Kidney (tissue), 14 donors: ENCODE results near the gene MYORG. TPM values are rescaled to one million over a fixed set of nuclear protein-coding genes. Genes with fewer than 3 reads are reported as not detected.

Experiments used
- DNase-seq, 5 donors: peaks; one replicate each; pipeline ENCODE4 v3.0.0-alpha.2; 2013 to 2020
- FAIRE-seq: peaks from 2 replicates; lab custom pipeline; 2012; peaks lifted over from hg19 to GRCh38; lab: Jason Lieb, UNC
- H3K27ac ChIP-seq, 2 donors: one replicate each; pipeline ENCODE4 v1.7.0; 2013; ENCODE audit warnings: low read depth in 2 of 2, low read length in 2 of 2, inconsistent platforms in 1 of 2
- H3K27me3 ChIP-seq: one replicate; pipeline ENCODE4 v1.7.1; 2013; ENCODE audit warnings: low read length, inconsistent platforms; ENCODE audit not compliant: control insufficient read depth, insufficient read depth
- H3K36me3 ChIP-seq, 3 donors: one replicate each; pipeline versions ENCODE4 v1.7.0 to v1.7.1; 2013; ENCODE audit warnings: low read length in 3 of 3, control low read depth in 1 of 3, inconsistent platforms in 1 of 3; ENCODE audit not compliant: insufficient read depth in 3 of 3, control insufficient read depth in 2 of 3
- H3K4me1 ChIP-seq, 3 donors: one replicate each; pipeline versions ENCODE4 v1.7.0 to v1.7.1; 2013; ENCODE audit warnings: low read length in 3 of 3, inconsistent platforms in 1 of 3, low read depth in 1 of 3; ENCODE audit not compliant: control insufficient read depth in 2 of 3, insufficient read depth in 2 of 3
- H3K4me3 ChIP-seq, 3 donors: one replicate each; pipeline versions ENCODE4 v1.7.0 to v1.8.1; 2013; ENCODE audit warnings: low read length in 3 of 3, control low read depth in 1 of 3, inconsistent platforms in 1 of 3
- H3K9ac ChIP-seq, 3 donors: one replicate each; pipeline versions ENCODE4 v1.7.0 to v1.7.1; 2013; ENCODE audit warnings: low read length in 3 of 3, control low read depth in 1 of 3, inconsistent platforms in 1 of 3
- H3K9me3 ChIP-seq, 3 donors: one replicate each; pipeline versions ENCODE4 v1.7.0 to v1.7.1; 2013; ENCODE audit warnings: low read length in 3 of 3, control low read depth in 1 of 3, inconsistent platforms in 1 of 3; ENCODE audit not compliant: control insufficient read depth in 2 of 3, insufficient read depth in 1 of 3
- CTCF ChIP-seq: IDR thresholded peaks from 3 replicates; pipeline ENCODE4 v1.5.1; 2012; ENCODE audit warnings: mild to moderate bottlenecking, moderate library complexity, borderline replicate concordance; ENCODE audit not compliant: insufficient read depth; ENCODE audit errors: extremely low read depth
- intact Hi-C: fragments of 100-400 bp; cut with DNase I; formaldehyde crosslinking; loops from one replicate; pipeline ENCODE4 v1.11.1; 2022
- polyA plus RNA-seq: library from polyadenylated mRNA; stranded (reverse); fragments of 350-450 nt; fragmentation: Illumina TruSeq; extraction: RNeasy Lipid Tissue Mini Kit (QIAGEN cat#74804); gene quantifications from one replicate; pipeline ENCODE4 v1.2.3, GENCODE V29; 2014; ENCODE audit warnings: low read depth, low replicate concordance; ENCODE audit not compliant: insufficient read depth
- total RNA-seq: library from RNA; stranded (reverse); fragmentation: NEBNext Ultra II Directional; extraction: Animal tissue kit (Norgen Biotek cat#: 25700); gene quantifications from one replicate; pipeline ENCODE4 v1.2.1, GENCODE V29; 2021
- donor health status: control.
- donor health status: control.
- donor health status: control.
- donor health status: control.
- donor health status: control.
- donor health status: DM: yes; HTN: yes; CAD: no.
- donor health status: Normal renal cell carcinoma (clear cell type).

Gene MYORG
- total and polyA plus RNA-seq, 2 donors from 2014 or later: 8.1 to 13.5 TPM

DNA sequence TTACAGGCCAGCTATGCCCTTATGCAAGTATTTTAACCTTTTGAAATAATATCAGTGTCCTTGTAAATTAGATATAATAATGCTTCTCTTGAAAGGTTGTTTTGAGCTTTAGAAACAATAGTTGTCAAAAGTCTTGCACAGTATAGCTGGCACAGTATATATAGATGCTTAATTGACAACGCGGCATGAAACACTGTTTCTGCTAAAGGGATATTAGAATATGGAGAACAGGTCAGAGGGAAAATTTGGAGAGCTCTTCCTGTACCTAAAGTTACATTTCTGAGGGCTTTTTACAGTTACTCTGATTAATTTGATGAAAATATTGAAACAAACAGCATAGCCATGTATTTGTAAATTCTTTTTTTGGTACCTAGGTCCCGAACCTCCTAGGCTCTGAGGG, 42.9 kb downstream of the MYORG start:
- no peak for FAIRE-seq
- Histone ChIP-seq H3K27ac (no peak overlapping the region), H3K27me3 (no peaks in the 10 kb centered on the region), H3K4me1 (peaks cover 0 to 4% (median 2%) of the 10 kb centered on the region in 3 donors), H3K9me3 (no peaks in the 10 kb centered on the region), H3K4me3 (no peak overlapping the region), H3K36me3 (peaks cover 0 to 3% (median 2%) of the 10 kb centered on the region in 3 donors), H3K9ac (no peak overlapping the region)
- TF ChIP-seq CTCF: no peak
- no peak for DNase-seq
- intact Hi-C loops: no loop called here

GRCh38 chr9:34332076-34332964, 44.4 kb downstream of the MYORG start:
- FAIRE-seq: peak; percentile 21
- H3K4me3 ChIP-seq: no peak overlapping the region
- TF ChIP-seq CTCF: peak; percentile 68
- H3K27ac ChIP-seq: no peak overlapping the region
- intact Hi-C loops: no loop called here
- DNase-seq: peak in 2 of 5 donors; percentile 38 to 65
- H3K36me3 ChIP-seq: no peaks in the 10 kb centered on the region
- H3K4me1 ChIP-seq: peaks cover 0 to 4% (median 2%) of the 10 kb centered on the region in 3 donors
- no peak overlapping the region for H3K9ac ChIP-seq
- no peaks in the 10 kb centered on the region for H3K9me3 ChIP-seq
- no peaks in the 10 kb centered on the region for H3K27me3 ChIP-seq

DNA sequence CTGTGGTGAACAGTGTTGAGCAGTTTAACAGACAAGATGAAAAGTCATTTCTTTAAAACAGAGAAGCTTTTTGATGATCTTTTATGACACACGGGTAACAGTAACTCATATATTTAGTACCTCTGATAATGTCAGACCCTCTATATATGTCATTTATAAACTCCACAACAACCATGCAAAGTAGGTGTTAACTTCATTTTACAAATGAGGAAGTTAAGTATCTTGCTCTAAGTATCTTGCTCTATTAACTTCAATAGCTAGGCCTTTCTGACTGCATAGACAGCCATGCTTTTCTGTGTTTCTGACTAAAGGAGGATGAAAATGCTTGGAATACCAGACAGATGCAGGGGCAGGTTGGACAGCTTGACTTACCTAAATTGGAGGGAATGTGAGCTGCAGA, 45.5 kb downstream of the MYORG start:
- H3K4me3 ChIP-seq: no peak overlapping the region
- intact Hi-C loops: no loop called here
- no peaks in the 10 kb centered on the region for H3K36me3 ChIP-seq
- no peak for TF ChIP-seq CTCF
- DNase-seq: no peak
- no peak for FAIRE-seq
- H3K4me1 ChIP-seq: peaks cover 0 to 4% (median 2%) of the 10 kb centered on the region in 3 donors
- H3K27ac ChIP-seq: no peak overlapping the region
- no peaks in the 10 kb centered on the region for H3K9me3 ChIP-seq
- no peaks in the 10 kb centered on the region for H3K27me3 ChIP-seq
- no peak overlapping the region for H3K9ac ChIP-seq
